ENCODE results near the gene WARS2. TPM values are rescaled to one million over a fixed set of nuclear protein-coding genes. Genes with fewer than 3 reads are reported as not detected.

WARS2 gene
- total RNA-seq, 1 experiment from 2014 or later = 15.1 TPM

GRCh38 chr1:119027759-119028158 lies 112.7 kb downstream of the WARS2 start:
- DNase-seq (ENCODE audit: low spot score) = no peak

DNA sequence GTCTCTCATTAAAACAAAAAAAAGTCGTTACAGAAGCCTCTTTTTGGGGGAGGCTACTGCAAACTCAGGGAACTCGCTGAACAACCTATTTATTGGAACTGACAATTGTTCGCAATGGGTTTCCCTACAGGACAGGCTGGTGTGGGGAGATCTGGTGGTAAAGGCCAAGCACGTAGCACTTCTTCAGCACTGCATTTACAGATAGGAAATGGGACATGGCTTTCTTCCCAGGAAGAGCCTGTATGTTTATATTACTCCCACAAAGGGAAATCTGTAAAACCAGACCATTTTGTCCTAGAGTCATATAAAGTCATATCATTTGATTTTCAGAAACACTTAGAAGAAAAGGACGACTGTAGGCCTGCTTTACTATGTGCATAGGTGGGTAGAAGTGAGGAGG lies 113.5 kb downstream of the WARS2 start:
- DNase-seq (ENCODE audit: low spot score) = no peak

- DNase-seq (ENCODE audit: low spot score) = no peak
These were observed 124.9 kb downstream of the WARS2 start for GRCh38 chr1:119015547-119015946.

GRCh38 chr1:119012383-119012782 lies 128.1 kb downstream of the WARS2 start:
- no peak for DNase-seq (ENCODE audit: low spot score)

GRCh38 chr1:119011706-119012105 lies 128.7 kb downstream of the WARS2 start:
- no peak for DNase-seq (ENCODE audit: low spot score)

GRCh38 chr1:119011116-119011515 lies 129.3 kb downstream of the WARS2 start:
- DNase-seq (ENCODE audit: low spot score) = no peak

DNA sequence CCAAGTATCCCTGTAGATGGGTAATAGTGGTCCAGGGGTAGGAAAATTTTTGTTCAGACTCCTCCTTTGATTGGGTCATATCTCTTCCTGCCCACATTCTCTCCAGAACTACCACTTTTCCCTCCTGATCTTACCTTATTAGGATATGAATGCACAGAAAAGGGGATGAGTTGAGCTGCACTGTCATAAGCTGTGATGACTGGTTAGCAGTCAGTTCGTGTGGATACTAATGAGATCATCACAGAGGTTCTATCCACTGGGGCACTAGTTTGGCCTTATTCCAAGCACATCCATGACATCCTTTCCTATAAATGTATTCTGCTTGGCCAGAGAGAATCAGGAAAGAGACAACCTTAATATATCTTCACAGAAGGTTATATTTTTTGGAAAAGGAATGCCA lies 130.3 kb downstream of the WARS2 start:
- DNase-seq (ENCODE audit: low spot score) = no peak

DNA sequence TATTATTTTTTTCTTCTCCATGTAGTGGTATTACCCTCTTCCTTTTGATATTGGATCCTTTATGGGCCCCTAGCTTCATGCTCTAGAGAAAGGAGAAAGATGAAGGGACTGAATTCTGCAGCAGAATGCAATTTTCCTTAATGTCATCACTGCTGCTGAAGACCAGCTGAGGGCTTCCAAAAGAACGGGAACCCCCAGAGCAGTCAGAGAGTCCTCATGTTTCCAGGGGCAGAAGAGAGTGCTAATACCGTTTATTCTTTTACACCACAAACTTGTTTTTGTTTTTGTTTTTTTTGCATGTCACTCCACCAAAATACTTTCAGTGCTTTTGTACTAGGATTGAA lies 131.2 kb downstream of the WARS2 start:
- no peak for DNase-seq (ENCODE audit: low spot score)

GRCh38 chr1:119008483-119009311 lies 131.8 kb downstream of the WARS2 start:
- DNase-seq (ENCODE audit: low spot score) = peak; percentile 52

- DNase-seq (ENCODE audit: low spot score) = no peak
These were observed 132.6 kb downstream of the WARS2 start for GRCh38 chr1:119007670-119008482.

GRCh38 chr1:119007339-119007669 lies 133.1 kb downstream of the WARS2 start:
- DNase-seq (ENCODE audit: low spot score) = no peak

DNA sequence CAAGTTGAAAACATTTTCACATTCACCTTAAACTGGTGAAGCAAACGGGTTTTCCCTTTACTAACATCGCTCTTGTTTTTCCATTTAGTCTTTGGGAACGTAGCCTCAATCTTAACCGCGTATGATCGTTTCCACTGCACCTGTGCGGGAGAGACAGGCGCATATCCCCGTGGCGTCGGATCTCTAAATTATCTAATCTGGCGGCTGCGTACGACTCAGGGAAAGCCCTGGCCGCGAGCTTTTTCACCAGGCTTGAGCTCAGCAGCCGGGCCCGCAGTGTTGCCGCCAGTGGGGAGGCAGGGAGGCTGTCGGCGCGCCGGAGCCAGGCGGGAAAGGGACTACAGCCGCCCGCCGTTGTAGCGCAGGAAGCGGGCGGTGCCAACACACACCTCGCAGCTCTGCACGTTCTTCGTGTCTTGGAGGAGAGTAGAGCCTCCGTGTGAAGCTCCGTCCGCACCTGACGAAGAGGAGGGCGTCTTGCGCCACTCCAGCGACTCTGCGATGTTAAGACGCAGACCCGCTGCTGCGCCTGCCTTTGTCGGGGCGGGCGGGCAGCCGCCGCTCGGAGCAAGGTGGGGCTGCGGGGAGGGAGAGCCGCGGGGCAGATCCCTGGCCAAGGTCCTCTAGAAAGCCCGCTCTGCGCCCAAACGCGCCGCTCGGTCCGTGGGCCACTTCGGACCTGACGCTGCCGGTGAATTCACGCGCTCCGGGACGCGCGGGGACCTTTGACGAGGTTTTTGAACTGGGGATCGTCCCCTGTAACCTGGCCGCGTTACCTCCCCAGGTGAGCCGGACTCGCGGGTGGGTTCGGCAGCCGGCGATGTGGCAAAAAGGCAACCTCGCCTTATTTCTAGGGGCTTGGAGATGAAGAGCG lies 133.8 kb downstream of the WARS2 start:
- DNase-seq (ENCODE audit: low spot score) = no peak

DNA sequence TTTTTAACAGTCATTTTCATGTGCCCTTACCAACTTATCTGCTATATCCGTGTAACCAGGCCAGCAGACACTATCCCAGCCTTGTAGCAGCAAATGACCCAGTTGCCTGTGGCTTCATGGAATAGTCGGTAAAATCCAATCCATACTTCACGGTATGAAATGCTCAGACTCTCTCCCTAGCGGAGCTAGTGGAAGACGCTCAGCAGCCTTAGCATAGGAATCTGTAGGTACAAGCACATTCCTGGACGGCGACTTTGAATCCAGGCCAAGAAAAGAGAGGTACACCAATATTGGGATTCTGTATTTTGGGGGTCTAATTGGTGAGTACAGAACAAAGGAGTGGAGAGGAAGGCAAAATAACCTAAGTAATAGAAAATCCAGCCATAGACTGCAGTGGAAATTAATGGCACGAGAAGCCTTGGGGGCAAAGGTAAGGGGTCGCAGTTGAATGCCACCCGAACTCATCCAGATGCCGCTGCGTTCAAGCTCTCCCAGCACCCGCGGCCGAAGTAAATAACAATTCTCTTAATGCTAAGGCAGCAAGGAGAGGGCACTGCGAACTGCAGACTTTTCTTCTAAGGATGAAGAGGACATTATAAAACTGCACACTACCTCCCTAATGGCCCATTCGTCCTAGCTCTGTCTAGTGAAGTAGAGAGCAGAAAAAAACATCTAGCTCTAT lies 134.6 kb downstream of the WARS2 start:
- no peak for DNase-seq (ENCODE audit: low spot score)

- DNase-seq (ENCODE audit: low spot score) = no peak
These were observed 135.7 kb downstream of the WARS2 start for GRCh38 chr1:119004781-119005180.

GRCh38 chr1:119004129-119004527 lies 136.3 kb downstream of the WARS2 start:
- DNase-seq (ENCODE audit: low spot score) = no peak

DNA sequence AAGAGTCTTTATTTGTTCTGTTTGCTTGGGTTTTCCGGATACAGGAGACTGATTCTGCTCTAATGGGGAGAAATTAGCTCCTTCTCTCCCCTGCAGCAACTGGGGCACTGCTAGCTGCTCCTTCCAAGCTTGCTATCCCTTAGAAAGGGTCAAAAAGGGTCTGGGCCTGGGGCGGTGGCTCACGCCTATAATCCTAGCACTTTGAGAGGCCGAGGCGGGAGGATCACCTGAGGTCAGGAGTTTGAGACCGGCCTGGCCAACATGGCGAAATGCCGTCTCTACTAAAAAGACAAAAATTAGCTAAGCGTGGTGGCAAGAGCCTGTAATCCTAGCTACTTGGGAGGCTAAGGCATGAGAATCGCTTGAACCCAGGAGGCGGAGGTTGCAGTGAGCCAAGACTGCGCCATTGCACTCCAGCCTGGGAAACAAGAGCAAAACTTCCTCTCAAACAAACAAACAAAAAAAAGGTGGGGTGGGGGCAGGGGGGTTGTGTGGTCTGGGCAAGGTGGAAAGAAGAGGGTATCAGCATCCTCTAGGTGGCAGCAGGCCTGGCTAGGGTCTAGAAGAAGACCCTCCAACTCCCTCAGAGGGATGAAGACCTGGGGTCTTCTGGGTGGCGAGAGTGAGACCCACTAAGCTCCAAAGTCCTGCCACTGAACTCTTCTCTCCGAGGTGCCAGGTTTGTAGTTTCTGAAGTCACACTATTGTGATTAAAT lies 136.9 kb downstream of the WARS2 start:
- no peak for DNase-seq (ENCODE audit: low spot score)

GRCh38 chr1:119002028-119002686 lies 138.3 kb downstream of the WARS2 start:
- peak; percentile 88 for DNase-seq (ENCODE audit: low spot score)

DNA sequence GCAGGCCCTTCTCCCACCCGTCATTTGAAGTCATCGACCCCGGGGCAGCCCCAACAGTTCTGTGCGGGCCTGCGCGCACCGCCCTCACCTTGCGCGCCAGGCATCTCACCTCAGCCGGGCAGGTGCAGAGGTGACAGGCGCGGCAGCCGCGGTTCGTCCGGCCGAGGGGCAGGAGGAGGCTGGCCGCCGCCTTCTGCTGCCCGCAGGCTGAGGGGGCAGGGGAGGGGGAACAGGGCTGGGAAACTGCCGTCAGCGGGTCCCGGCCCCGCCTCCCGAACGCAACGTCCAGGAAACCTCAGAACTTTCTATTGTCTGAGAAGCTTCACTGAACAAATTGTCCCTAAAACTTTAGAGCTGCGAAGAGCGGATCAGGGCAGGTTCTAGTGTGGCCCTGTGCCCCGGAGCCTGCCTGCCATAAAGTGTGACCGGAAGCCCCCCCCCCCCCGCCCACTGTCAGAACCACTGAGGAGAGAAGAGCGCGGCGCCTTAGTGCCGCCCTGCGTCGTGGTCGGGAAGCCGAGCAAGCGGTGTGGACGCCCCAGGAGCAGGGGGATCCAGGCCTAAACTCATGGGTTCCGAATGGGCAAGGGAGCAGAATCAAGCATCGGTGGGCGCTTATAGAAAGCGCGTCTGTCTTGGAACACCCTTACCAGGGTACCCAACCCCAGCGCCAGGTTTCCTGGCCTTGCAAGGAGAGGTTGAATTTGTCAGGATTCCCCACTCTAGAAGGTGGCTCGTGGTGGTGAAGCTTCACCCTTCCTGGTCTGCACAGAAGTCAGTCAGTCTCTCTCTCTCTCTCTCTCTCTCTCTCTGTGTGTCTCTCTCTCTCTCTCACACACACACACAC lies 139.0 kb downstream of the WARS2 start:
- no peak for DNase-seq (ENCODE audit: low spot score)

DNA sequence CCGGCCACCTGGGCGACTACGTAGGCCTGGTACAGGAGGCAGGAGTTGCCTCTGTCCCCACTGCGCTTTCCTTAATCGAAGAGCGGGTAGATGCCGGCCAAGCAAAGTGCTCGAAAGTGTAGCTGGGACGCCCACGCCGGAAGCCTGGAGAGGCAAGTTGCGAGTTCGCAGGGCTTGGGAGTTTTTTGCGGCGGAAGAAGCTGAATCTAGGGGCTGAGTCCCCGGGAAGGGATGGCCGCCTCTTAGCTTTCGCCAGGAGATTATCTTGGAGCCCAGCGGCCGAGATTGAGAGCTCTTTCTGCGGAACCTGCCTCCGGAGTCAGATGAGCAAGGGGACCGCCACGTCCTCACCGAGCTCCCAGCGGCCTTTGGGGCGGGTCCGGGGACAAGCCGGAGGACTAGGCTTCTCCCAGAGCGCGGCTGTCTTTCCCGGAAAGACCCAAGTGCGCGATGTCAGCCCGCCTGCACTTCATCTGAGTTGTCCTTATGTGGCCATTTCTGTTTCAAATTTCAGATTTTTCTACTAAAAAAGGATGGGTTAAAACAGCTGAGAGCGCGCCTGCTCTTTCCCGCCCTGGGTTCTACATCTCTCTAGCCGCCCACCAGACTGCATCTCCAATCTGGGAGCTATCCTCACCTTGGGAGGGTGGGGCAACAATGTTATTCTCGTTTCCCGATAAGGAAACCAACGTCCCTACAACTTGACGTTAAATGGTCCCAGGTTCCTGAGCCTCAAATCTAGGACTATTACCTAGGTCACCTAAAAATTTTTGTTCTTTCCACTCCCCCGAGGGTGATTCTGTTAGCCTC lies 139.9 kb downstream of the WARS2 start:
- DNase-seq (ENCODE audit: low spot score) = no peak

Measured in H4 (cell line).